Activated T-cell treated with anti-CD3 and anti-CD28 coated beads, Interleukin-2, amount 50 U/mL, for 72 hours (primary cell): ENCODE results near the gene LIPJ. TPM values are rescaled to one million over a fixed set of nuclear protein-coding genes. Genes with fewer than 3 reads are reported as not detected.

ENCODE experiments used
- total RNA-seq, 2 donors: library from RNA; stranded (reverse); gene quantifications; one replicate each; pipeline ENCODE4 v1.2.3, GENCODE V29; 2022

The LIPJ gene
- total RNA-seq, 2 donors from 2014 or later = not detected

Other genes with a start within 250 kb of the LIPJ start
- gene RNLS, start 3.4 kb upstream of the LIPJ start, total RNA-seq = 1 to 10 TPM; 2.6 to 6.2 TPM
- gene LIPF, start 77.7 kb downstream of the LIPJ start, total RNA-seq = not detected
- not detected for gene LIPK, start 119.5 kb downstream of the LIPJ start, total RNA-seq
- gene LIPN, start 173.3 kb downstream of the LIPJ start, total RNA-seq = not detected
- gene LIPM, start 216.0 kb downstream of the LIPJ start, total RNA-seq = not detected